HEK293T (cell line): ENCODE measurements around the gene CCL21.

ENCODE experiments used
- ARNT ChIP-seq: fragments of 450-650 bp; IDR thresholded peaks from 2 replicates; pipeline ENCODE4 v1.6.1; 2017; ENCODE audit warnings: mild to moderate bottlenecking
- BHLHE40 ChIP-seq: fragments of 450-650 bp; IDR thresholded peaks from 2 replicates; pipeline ENCODE4 v1.6.1; 2016; ENCODE audit warnings: mild to moderate bottlenecking, moderate library complexity, borderline replicate concordance
- CTBP1 ChIP-seq: fragments of 450-650 bp; IDR thresholded peaks from 2 replicates; pipeline ENCODE4 v1.6.1; 2016; ENCODE audit warnings: borderline replicate concordance
- ELF4 ChIP-seq: fragments of 450-650 bp; IDR thresholded peaks from 2 replicates; pipeline ENCODE4 v1.6.1; 2017; ENCODE audit warnings: antibody characterized with exemption
- FOXA1 ChIP-seq: fragments of 450-650 bp; IDR thresholded peaks from 2 replicates; pipeline ENCODE4 v1.6.1; 2016; ENCODE audit warnings: mild to moderate bottlenecking
- FOXK2 ChIP-seq: fragments of 450-650 bp; IDR thresholded peaks from 2 replicates; pipeline ENCODE4 v1.6.1; 2016; ENCODE audit warnings: mild to moderate bottlenecking
- L3MBTL2 ChIP-seq: fragments of 450-650 bp; conservative IDR thresholded peaks from 2 replicates; pipeline ENCODE4 v1.6.1; 2016; ENCODE audit warnings: mild to moderate bottlenecking
- SUZ12 ChIP-seq: fragments of 450-650 bp; IDR thresholded peaks from 2 replicates; pipeline ENCODE4 v1.6.1; 2016; ENCODE audit warnings: mild to moderate bottlenecking
- TARDBP ChIP-seq: fragments of 450-650 bp; IDR thresholded peaks from 2 replicates; pipeline ENCODE4 v1.6.1; 2016

DNA sequence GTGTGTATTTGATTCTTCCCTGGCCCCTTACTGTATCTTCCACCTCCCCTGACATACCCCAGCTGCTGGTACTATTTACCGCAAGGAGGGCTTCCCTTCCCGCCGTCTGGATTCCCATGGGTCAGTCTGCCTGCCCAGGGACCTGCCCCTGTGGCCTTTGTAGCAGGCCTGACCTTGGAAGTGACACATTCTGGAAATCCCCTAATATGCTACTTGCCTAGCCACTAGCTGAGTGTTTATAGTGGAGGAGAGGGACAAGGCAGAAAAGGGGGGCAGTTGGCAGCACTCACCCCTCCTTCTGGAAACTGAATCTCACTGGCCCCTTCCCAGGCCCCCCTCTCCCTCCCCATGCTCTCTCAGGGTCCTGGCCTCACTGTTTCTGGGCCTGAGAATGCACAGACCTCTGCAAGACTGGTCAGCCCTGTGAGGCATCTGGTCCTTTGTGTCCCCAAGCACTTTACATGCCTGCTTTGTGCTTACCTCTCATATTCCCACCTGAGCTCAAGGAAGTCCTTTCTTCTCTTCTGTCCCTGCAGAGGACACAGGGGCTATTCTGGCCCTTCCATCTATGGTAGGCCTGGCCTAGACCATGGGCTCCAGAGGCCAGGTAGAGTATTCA, 8.2 kb upstream of the CCL21 start:
- TF ChIP-seq BHLHE40: no peak
- TF ChIP-seq FOXA1: no peak
- TF ChIP-seq SUZ12: no peak
- no peak for TF ChIP-seq ARNT
- TF ChIP-seq FOXK2: no peak
- no peak for TF ChIP-seq ELF4
- no peak for TF ChIP-seq L3MBTL2
- no peak for TF ChIP-seq TARDBP
- TF ChIP-seq CTBP1: no peak
